ENCODE measurements around the gene LTBR. TPM values are rescaled to one million over a fixed set of nuclear protein-coding genes. Genes with fewer than 3 reads are reported as not detected.

The LTBR gene
- total and polyA plus RNA-seq, 2 of the 4 experiments (the other 2 are of a cell fraction), result 19.7 to 62.5 TPM

- DNase-seq (peak; percentile 39), ATAC-seq (ENCODE audit: low read depth) (no peak)
- ChIA-PET CTCF (interaction anchor here (0.6 to 1.2 kb wide), 7 partner anchors 28 to 89 kb away, joined by 3 to 5 read pairs (median 3); partner anchors contain the start of genes LTBR and SCNN1A), POLR2A (ENCODE audit: unreplicated experiment) (interaction anchor here (0.6 to 1.6 kb wide), 4 partner anchors 13 to 199 kb away, joined by 3 to 14 read pairs (median 4); partner anchors contain the start of gene GAPDH)
- Histone ChIP-seq H4K5ac (ENCODE audit: low read depth, low read length) (peak overlapping the region; percentile 25), H2BK20ac (ENCODE audit: low read depth, low read length) (peak overlapping the region; percentile 93), H3K79me1 (ENCODE audit: low read depth in 1 of 2, low read length in 2 of 2) (peaks cover 22 to 89% of the 10 kb centered on the region in 2 experiments), H4K8ac (ENCODE audit: low read depth in 2 of 2, low read length in 2 of 2) (peak overlapping the region; percentile 37 to 94; a peak in 3 of 4 replicates), H2BK15ac (ENCODE audit: low read depth, low read length) (peak overlapping the region; percentile 32; the same call in 2 of the 3 replicates), H3K4me3 (ENCODE audit: insufficient read depth, low read depth, low read length) (no peak overlapping the region), H4K20me1 (ENCODE audit: insufficient read depth, low read length) (peaks cover 86% of the 10 kb centered on the region), H2AFZ (replicated peaks; ENCODE audit: low read length, poor library complexity) (no peak overlapping the region), H3K18ac (ENCODE audit: low read depth, low read length) (peak overlapping the region; percentile 80), H3K14ac (replicated peaks; ENCODE audit: low read depth, low read length) (peak overlapping the region; percentile 74), H3K9me3 (ENCODE audit: control insufficient read depth, insufficient read depth, low read length) (no peaks in the 10 kb centered on the region), H3K4me2 (ENCODE audit: low read depth, low read length) (peak overlapping the region; percentile 70), H3K4me1 (ENCODE audit: control insufficient read depth, insufficient read depth, low read length) (peaks cover 64% of the 10 kb centered on the region), H2BK5ac (ENCODE audit: low read depth, low read length, poor library complexity, severe bottlenecking) (peak overlapping the region; percentile 95), H3K27me3 (ENCODE audit: control insufficient read depth, insufficient read depth, low read length) (no peaks in the 10 kb centered on the region), H2AK5ac (ENCODE audit: low read depth, low read length) (peak overlapping the region; percentile 99), H3K23ac (ENCODE audit: low read depth, low read length) (peak overlapping the region; percentile 95), H3K9ac (ENCODE audit: low read depth, low read length) (peak overlapping the region; percentile 71), H3K9me1 (ENCODE audit: insufficient read depth, low read length) (peaks cover 39% of the 10 kb centered on the region), H2AK9ac (replicated peaks; ENCODE audit: low read depth, low read length, poor library complexity) (peak overlapping the region; percentile 99), H3K4ac (ENCODE audit: low read depth, low read length) (peak overlapping the region; percentile 99), H3K36me3 (ENCODE audit: control insufficient read depth, insufficient read depth, low read length) (peaks cover 54% of the 10 kb centered on the region), H4K91ac (ENCODE audit: insufficient read depth, low read depth, low read length) (peak overlapping the region; percentile 99), H2BK120ac (ENCODE audit: low read depth, low read length) (peak overlapping the region; percentile 98), H3K56ac (ENCODE audit: extremely low read depth, insufficient read depth, low read length) (peak overlapping the region; percentile 96; the same call in 1 of the 2 replicates), H3K27ac (ENCODE audit: insufficient read depth, low read length) (peak overlapping the region; percentile 94)
- 50% methylated on average over 6 of the region's 13 CpGs; no CpG with 5 or more reads in 1 of the 2 experiments for WGBS, 2 experiments (ENCODE audit: extremely low coverage in 2 of 2, insufficient read length in 1 of 2)
- intact Hi-C loops (cut with micrococcal nuclease), result no loop called here
- TF ChIP-seq BHLHE40 (IDR thresholded peaks at IDR 0.05; ENCODE audit: low read depth, low read length), result peak; percentile 59; the same call in 1 of the 2 replicates
- no peak for TF ChIP-seq MAZ (IDR thresholded peaks at IDR 0.05; ENCODE audit: borderline replicate concordance, low read depth, low read length)
- TF ChIP-seq MXI1 (IDR thresholded peaks at IDR 0.05; ENCODE audit: borderline replicate concordance, low read depth, low read length), result no peak
- in situ Hi-C loops (cut with MboI; ENCODE audit: low sequenced_read_pairs), result loop anchor here (5.0 to 10.0 kb wide), 2 partner anchors 37 to 210 kb away; no protein-coding TSS in a partner anchor
- dilution Hi-C loops (cut with HindIII; ENCODE audit: low sequenced_read_pairs, unreplicated experiment), result no loop called here
- no TSS peak for BruUV-seq (replicated peaks)
Measured at GRCh38 chr12:6334940-6335450, 49.0 kb upstream of the LTBR start.
